IMR-90 (cell line): ENCODE measurements around the gene CLEC3B. TPM values are rescaled to one million over a fixed set of nuclear protein-coding genes. Genes with fewer than 3 reads are reported as not detected.

Experiments used
- ATAC-seq: fragments of 200-7000 bp; cut with Tn5 transposase; 2 replicates; pipeline ENCODE4 v1.9.1; 2020; ENCODE audit warnings: low read depth, mild to moderate bottlenecking, moderate library complexity
- BruUV-seq: library from RNA; stranded (reverse); fragments of 400-500 nt; replicated peaks from 2 replicates; lab custom pipeline; 2021; lab: Mats Ljungman, UMichigan
- CTCF ChIA-PET: fragments of 300-600 bp; formaldehyde crosslinking; extraction: SDS; loops from one replicate; lab custom pipeline; 2021; ENCODE audit warnings: antibody characterized with exemption; lab: Yijun Ruan, JAX
- POLR2A ChIA-PET: fragments of 300-600 bp; sonication (Branson Sonifier 250); formaldehyde crosslinking; loops from one replicate; lab custom pipeline; 2022; ENCODE audit warnings: antibody characterized with exemption; ENCODE audit not compliant: unreplicated experiment; lab: Charles Lee
- DNase-seq: peaks from one replicate; pipeline ENCODE4 v3.0.0; 2013
- H2AFZ ChIP-seq: replicated peaks from 2 replicates; pipeline ENCODE3; 2013; ENCODE audit warnings: low read length, mild to moderate bottlenecking; ENCODE audit not compliant: poor library complexity
- H2AK5ac ChIP-seq: 2 replicates; pipeline ENCODE4 v1.6.1; 2013; ENCODE audit warnings: low read depth, low read length, inconsistent platforms
- H2AK9ac ChIP-seq: replicated peaks from 2 replicates; pipeline ENCODE3; 2013; ENCODE audit warnings: mild to moderate bottlenecking, low read depth, low read length, moderate library complexity; ENCODE audit not compliant: poor library complexity
- H2BK120ac ChIP-seq: 2 replicates; pipeline ENCODE4 v1.6.1; 2013; ENCODE audit warnings: low read depth, low read length, inconsistent platforms
- H2BK15ac ChIP-seq: 3 replicates; pipeline ENCODE4 v1.6.1; 2013; ENCODE audit warnings: low read depth, low read length, inconsistent platforms
- H2BK20ac ChIP-seq: 2 replicates; pipeline ENCODE4 v1.6.1; 2013; ENCODE audit warnings: low read depth, mild to moderate bottlenecking, inconsistent platforms, low read length, moderate library complexity
- H2BK5ac ChIP-seq: 2 replicates; pipeline ENCODE4 v1.6.1; 2013; ENCODE audit warnings: mild to moderate bottlenecking, low read depth, low read length, inconsistent platforms; ENCODE audit not compliant: poor library complexity, severe bottlenecking
- H3K14ac ChIP-seq: replicated peaks from 2 replicates; pipeline ENCODE4 v1.6.1; 2013; ENCODE audit warnings: low read depth, low read length, inconsistent platforms
- H3K18ac ChIP-seq: 2 replicates; pipeline ENCODE4 v1.6.1; 2013; ENCODE audit warnings: low read depth, low read length, control low read depth
- H3K23ac ChIP-seq: 2 replicates; pipeline ENCODE4 v1.6.1; 2013; ENCODE audit warnings: low read depth, low read length, inconsistent platforms
- H3K27ac ChIP-seq: 2 replicates; pipeline ENCODE4 v1.5.1; 2013; ENCODE audit warnings: mild to moderate bottlenecking, control low read depth, low read length; ENCODE audit not compliant: insufficient read depth
- H3K27me3 ChIP-seq: 2 replicates; pipeline ENCODE4 v1.6.1; 2013; ENCODE audit warnings: low read length; ENCODE audit not compliant: control insufficient read depth, insufficient read depth
- H3K36me3 ChIP-seq: 2 replicates; pipeline ENCODE4 v1.6.1; 2013; ENCODE audit warnings: low read length, mixed read lengths; ENCODE audit not compliant: control insufficient read depth, insufficient read depth
- H3K4ac ChIP-seq: 2 replicates; pipeline ENCODE4 v1.6.1; 2013; ENCODE audit warnings: low read depth, low read length, inconsistent platforms
- H3K4me1 ChIP-seq: 2 replicates; pipeline ENCODE4 v1.6.1; 2013; ENCODE audit warnings: low read length, mixed read lengths; ENCODE audit not compliant: control insufficient read depth, insufficient read depth
- H3K4me2 ChIP-seq: 2 replicates; pipeline ENCODE4 v1.6.1; 2013; ENCODE audit warnings: low read depth, mild to moderate bottlenecking, control low read depth, low read length, moderate library complexity
- H3K4me3 ChIP-seq: 2 replicates; pipeline ENCODE4 v1.5.1; 2013; ENCODE audit warnings: low read depth, mild to moderate bottlenecking, control low read depth, low read length, moderate library complexity; ENCODE audit not compliant: insufficient read depth
- H3K56ac ChIP-seq: 2 replicates; pipeline ENCODE4 v1.6.1; 2013; ENCODE audit warnings: low read length, inconsistent platforms; ENCODE audit not compliant: insufficient read depth; ENCODE audit errors: extremely low read depth
- H3K79me1 ChIP-seq, 2 experiments: 2 replicates each; pipeline ENCODE4 v1.6.1; 2013; ENCODE audit warnings: low read length in 2 of 2, inconsistent platforms in 1 of 2, low read depth in 1 of 2
- H3K9ac ChIP-seq: 2 replicates; pipeline ENCODE4 v1.6.1; 2013; ENCODE audit warnings: low read depth, low read length, control low read depth
- H3K9me1 ChIP-seq: 2 replicates; pipeline ENCODE4 v1.6.1; 2013; ENCODE audit warnings: low read length, inconsistent platforms; ENCODE audit not compliant: insufficient read depth
- H3K9me3 ChIP-seq: 2 replicates; pipeline ENCODE4 v1.6.1; 2013; ENCODE audit warnings: low read length; ENCODE audit not compliant: control insufficient read depth, insufficient read depth
- H4K20me1 ChIP-seq: 2 replicates; pipeline ENCODE4 v1.6.1; 2013; ENCODE audit warnings: low read length, inconsistent platforms; ENCODE audit not compliant: insufficient read depth
- H4K5ac ChIP-seq: 2 replicates; pipeline ENCODE4 v1.6.1; 2013; ENCODE audit warnings: mild to moderate bottlenecking, low read depth, low read length, control low read depth
- H4K8ac ChIP-seq, 2 experiments: 2 replicates each; pipeline ENCODE4 v1.6.1; 2013; ENCODE audit warnings: low read depth in 2 of 2, low read length in 2 of 2, control low read depth in 1 of 2, inconsistent platforms in 1 of 2
- H4K91ac ChIP-seq: 2 replicates; pipeline ENCODE4 v1.6.1; 2013; ENCODE audit warnings: low read depth, low read length, inconsistent platforms; ENCODE audit not compliant: insufficient read depth
- BHLHE40 ChIP-seq: fragments of 150-350 bp; IDR thresholded peaks from 2 replicates; pipeline ENCODE4 v1.6.1; 2016; ENCODE audit warnings: mild to moderate bottlenecking, low read depth, low read length
- CEBPB ChIP-seq: IDR thresholded peaks from 2 replicates; pipeline ENCODE4 v1.6.1; 2012; ENCODE audit warnings: low read depth, low read length, improper control_type of control experiment
- CHD1 ChIP-seq: IDR thresholded peaks from 2 replicates; pipeline ENCODE4 v1.6.1; 2012; ENCODE audit warnings: low read depth, low read length, improper control_type of control experiment
- MAFK ChIP-seq: IDR thresholded peaks from 2 replicates; pipeline ENCODE4 v1.6.1; 2012; ENCODE audit warnings: low read depth, low read length, improper control_type of control experiment
- MAZ ChIP-seq: IDR thresholded peaks from 2 replicates; pipeline ENCODE4 v1.6.1; 2012; ENCODE audit warnings: low read depth, mild to moderate bottlenecking, low read length, improper control_type of control experiment, moderate library complexity, borderline replicate concordance
- MXI1 ChIP-seq: IDR thresholded peaks from 2 replicates; pipeline ENCODE4 v1.6.1; 2012; ENCODE audit warnings: low read depth, mild to moderate bottlenecking, low read length, moderate library complexity, borderline replicate concordance
- NFE2L2 ChIP-seq: fragments of 150-350 bp; IDR thresholded peaks from 2 replicates; pipeline ENCODE4 v1.6.1; 2016; ENCODE audit warnings: low read depth, mild to moderate bottlenecking, low read length
- POLR2A ChIP-seq: IDR thresholded peaks from 2 replicates; pipeline ENCODE4 v1.6.1; 2012; ENCODE audit warnings: mild to moderate bottlenecking, low read depth, low read length
- RAD21 ChIP-seq: IDR thresholded peaks from 2 replicates; pipeline ENCODE4 v1.6.1; 2012; ENCODE audit warnings: low read length, improper control_type of control experiment
- RCOR1 ChIP-seq: IDR thresholded peaks from 2 replicates; pipeline ENCODE4 v1.6.1; 2012; ENCODE audit warnings: mild to moderate bottlenecking, low read length, improper control_type of control experiment; ENCODE audit not compliant: insufficient replicate concordance
- RFX5 ChIP-seq: IDR thresholded peaks from 2 replicates; pipeline ENCODE4 v1.8.0; 2012; ENCODE audit warnings: low read depth, mild to moderate bottlenecking, low read length, moderate library complexity
- SMC3 ChIP-seq: fragments of 150-350 bp; IDR thresholded peaks from 2 replicates; pipeline ENCODE4 v1.6.1; 2016; ENCODE audit warnings: low read depth, mild to moderate bottlenecking, antibody characterized with exemption, low read length, moderate library complexity
- WGBS, 2 experiments: methylation state at CpG; one replicate each; pipeline versions ENCODE4 v1.1.5 to v1.1.7; 2013; ENCODE audit warnings: missing lambda C conversion rate in 2 of 2; ENCODE audit not compliant: insufficient read length in 1 of 2; ENCODE audit errors: extremely low coverage in 2 of 2; 5-methylcytosine and 5-hydroxymethylcytosine counted together
- dilution Hi-C: fragments of 300-500 bp; cut with HindIII; formaldehyde crosslinking; loops from one replicate; pipeline ENCODE4 v1.14.3; 2018; ENCODE audit warnings: low sequenced_read_pairs; ENCODE audit not compliant: unreplicated experiment
- in situ Hi-C: fragments of 300-500 bp; cut with MboI; formaldehyde crosslinking; loops from 3 replicates; pipeline ENCODE4 v1.14.3; 2019; ENCODE audit warnings: low sequenced_read_pairs, inconsistent platforms, mixed read lengths
- intact Hi-C: fragments of 100-400 bp; cut with micrococcal nuclease; formaldehyde crosslinking; loops from 2 replicates; pipeline ENCODE4 v1.10.0; 2022
- polyA plus RNA-seq, 3 experiments: library from polyadenylated mRNA; depleted of rRNA; stranded (reverse); fragments of >200 nt; gene quantifications; 2 replicates each; pipeline ENCODE4 v1.2.3, GENCODE V29; 2012; ENCODE audit warnings: low replicate concordance in 1 of 3
- total RNA-seq: library from RNA; depleted of rRNA; stranded (reverse); fragments of >200 nt; gene quantifications from 2 replicates; pipeline ENCODE4 v1.2.3, GENCODE V29; 2012
- TF ChIP-seq, protein P1 (sequence below): conservative IDR thresholded peaks from 2 replicates; pipeline ENCODE4 v1.5.1; 2012; ENCODE audit warnings: mild to moderate bottlenecking, low read depth, low read length, improper control_type of control experiment
- TF ChIP-seq, protein P2 (sequence below): fragments of 150-350 bp; IDR thresholded peaks from 2 replicates; pipeline ENCODE4 v1.6.1; 2016; ENCODE audit warnings: low read depth, mild to moderate bottlenecking, low read length, moderate library complexity, borderline replicate concordance

CLEC3B gene
- total and polyA plus RNA-seq, 2 of the 4 experiments (the other 2 are of a cell fraction) = 3.6 to 13.2 TPM

DNA sequence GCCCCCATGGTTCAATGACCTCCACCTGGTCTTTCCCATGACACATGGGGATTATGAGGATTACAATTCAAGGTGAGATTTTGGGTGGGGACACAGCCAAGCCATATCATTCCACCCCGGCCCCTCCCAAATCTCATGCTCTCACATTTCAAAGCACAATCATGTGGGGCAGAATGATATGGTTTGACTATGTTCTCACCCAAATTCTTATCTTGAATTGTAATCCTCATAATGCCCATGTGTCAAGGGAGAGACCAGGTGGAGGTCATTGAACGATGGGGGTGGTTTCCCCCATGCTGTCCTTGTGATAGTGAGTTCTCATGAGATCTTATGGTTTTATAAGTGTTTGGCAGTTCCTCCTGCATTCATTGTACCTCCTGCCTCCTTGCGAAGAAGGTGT, 2.4 kb upstream of the CLEC3B start:
- Histone ChIP-seq H3K27me3 (no peaks in the 10 kb centered on the region), H3K4me1 (peaks cover 12% of the 10 kb centered on the region), H3K14ac (no peak overlapping the region), H2BK15ac (no peak overlapping the region), H2AK5ac (no peak overlapping the region), H2AK9ac (no peak overlapping the region), H3K36me3 (no peaks in the 10 kb centered on the region), H3K27ac (no peak overlapping the region), H3K56ac (no peak overlapping the region), H2BK5ac (no peak overlapping the region), H3K9me1 (peaks cover 9% of the 10 kb centered on the region), H2BK120ac (no peak overlapping the region), H4K5ac (no peak overlapping the region), H3K9me3 (no peaks in the 10 kb centered on the region), H4K91ac (no peak overlapping the region), H3K79me1 (no peaks in the 10 kb centered on the region), H3K23ac (no peak overlapping the region), H3K4me2 (no peak overlapping the region), H3K4me3 (no peak overlapping the region), H3K18ac (no peak overlapping the region), H3K4ac (no peak overlapping the region), H2AFZ (no peak overlapping the region), H2BK20ac (no peak overlapping the region), H4K20me1 (no peaks in the 10 kb centered on the region), H3K9ac (no peak overlapping the region), H4K8ac (no peak overlapping the region)
- no peak for ATAC-seq
- no peak for DNase-seq
- dilution Hi-C loops (no loop called here), in situ Hi-C loops (no loop called here), intact Hi-C loops (no loop called here)
- CTCF ChIA-PET = interaction anchor here (0.9 kb wide), 1 partner anchor 17 kb away, joined by 3 read pairs; no protein-coding TSS in a partner anchor
- no CpG with 5 or more reads among the region's 3 CpGs for WGBS, 2 experiments
- BruUV-seq = no TSS peak
- TF ChIP-seq, protein P1, sequence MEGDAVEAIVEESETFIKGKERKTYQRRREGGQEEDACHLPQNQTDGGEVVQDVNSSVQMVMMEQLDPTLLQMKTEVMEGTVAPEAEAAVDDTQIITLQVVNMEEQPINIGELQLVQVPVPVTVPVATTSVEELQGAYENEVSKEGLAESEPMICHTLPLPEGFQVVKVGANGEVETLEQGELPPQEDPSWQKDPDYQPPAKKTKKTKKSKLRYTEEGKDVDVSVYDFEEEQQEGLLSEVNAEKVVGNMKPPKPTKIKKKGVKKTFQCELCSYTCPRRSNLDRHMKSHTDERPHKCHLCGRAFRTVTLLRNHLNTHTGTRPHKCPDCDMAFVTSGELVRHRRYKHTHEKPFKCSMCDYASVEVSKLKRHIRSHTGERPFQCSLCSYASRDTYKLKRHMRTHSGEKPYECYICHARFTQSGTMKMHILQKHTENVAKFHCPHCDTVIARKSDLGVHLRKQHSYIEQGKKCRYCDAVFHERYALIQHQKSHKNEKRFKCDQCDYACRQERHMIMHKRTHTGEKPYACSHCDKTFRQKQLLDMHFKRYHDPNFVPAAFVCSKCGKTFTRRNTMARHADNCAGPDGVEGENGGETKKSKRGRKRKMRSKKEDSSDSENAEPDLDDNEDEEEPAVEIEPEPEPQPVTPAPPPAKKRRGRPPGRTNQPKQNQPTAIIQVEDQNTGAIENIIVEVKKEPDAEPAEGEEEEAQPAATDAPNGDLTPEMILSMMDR = no peak
- no peak for TF ChIP-seq RFX5
- TF ChIP-seq CEBPB = no peak
- no peak for TF ChIP-seq POLR2A
- no peak for TF ChIP-seq MXI1
- TF ChIP-seq, protein P2, sequence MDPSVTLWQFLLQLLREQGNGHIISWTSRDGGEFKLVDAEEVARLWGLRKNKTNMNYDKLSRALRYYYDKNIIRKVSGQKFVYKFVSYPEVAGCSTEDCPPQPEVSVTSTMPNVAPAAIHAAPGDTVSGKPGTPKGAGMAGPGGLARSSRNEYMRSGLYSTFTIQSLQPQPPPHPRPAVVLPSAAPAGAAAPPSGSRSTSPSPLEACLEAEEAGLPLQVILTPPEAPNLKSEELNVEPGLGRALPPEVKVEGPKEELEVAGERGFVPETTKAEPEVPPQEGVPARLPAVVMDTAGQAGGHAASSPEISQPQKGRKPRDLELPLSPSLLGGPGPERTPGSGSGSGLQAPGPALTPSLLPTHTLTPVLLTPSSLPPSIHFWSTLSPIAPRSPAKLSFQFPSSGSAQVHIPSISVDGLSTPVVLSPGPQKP = no peak
- TF ChIP-seq RAD21 = no peak
- no peak for TF ChIP-seq BHLHE40
- TF ChIP-seq CHD1 = no peak
- no peak for TF ChIP-seq MAZ
- TF ChIP-seq NFE2L2 = no peak
- no peak for TF ChIP-seq SMC3
- no peak for TF ChIP-seq RCOR1
- TF ChIP-seq MAFK = no peak
- POLR2A ChIA-PET = no interaction called here
